SK-N-SH (cell line): Measurements from ENCODE around the gene SLC25A26. TPM values are rescaled to one million over a fixed set of nuclear protein-coding genes. Genes with fewer than 3 reads are reported as not detected.

ENCODE experiments used
- CTCF ChIA-PET: fragments of 300-600, 350-600 bp; formaldehyde crosslinking; extraction: SDS; loops from one replicate; lab custom pipeline; 2021; lab: Yijun Ruan, JAX
- POLR2A ChIA-PET: fragments of 350-600 bp; sonication (Branson Sonifier 250); formaldehyde crosslinking; extraction: SDS; loops from one replicate; lab custom pipeline; 2020; ENCODE audit warnings: antibody characterized with exemption, inconsistent platforms; lab: Yijun Ruan, JAX
- DNase-seq: peaks from one replicate; pipeline ENCODE4 v3.0.0; 2012
- H2AFZ ChIP-seq: fragments of 200-600 bp; sonication (generic); 2 replicates; pipeline ENCODE4 v1.8.1; 2016; ENCODE audit warnings: antibody characterized with exemption, mild to moderate bottlenecking, low read depth
- H3F3A ChIP-seq: fragments of 200-600 bp; sonication (generic); replicated peaks from 2 replicates; pipeline ENCODE3; 2016; ENCODE audit warnings: antibody characterized with exemption, mild to moderate bottlenecking; ENCODE audit not compliant: insufficient read depth
- H3K27ac ChIP-seq, 2 experiments: fragments of 200-500 bp in 1 of 2; fragments of 200-600 bp in 1 of 2; sonication (Bioruptor generic) in 1 of 2; sonication (generic), shearing (Covaris generic) in 1 of 2; 2 replicates each; pipeline versions ENCODE4 v1.5.1 to v1.6.1; 2014 to 2016; ENCODE audit warnings: low read depth in 2 of 2, inconsistent platforms in 1 of 2, low read length in 1 of 2, mild to moderate bottlenecking in 1 of 2, mixed read lengths in 1 of 2
- H3K27me3 ChIP-seq: fragments of 200-600 bp; sonication (generic), shearing (Covaris generic); 2 replicates; pipeline ENCODE4 v1.6.1; 2016; ENCODE audit warnings: mixed run types; ENCODE audit not compliant: insufficient read depth
- H3K36me3 ChIP-seq, 2 experiments: fragments of 200-500 bp in 1 of 2; fragments of 200-600 bp in 1 of 2; sonication (Bioruptor generic) in 1 of 2; sonication (generic) in 1 of 2; replicated peaks in 1 of 2; 2 replicates each; pipeline versions ENCODE3 to v1.5.1; 2014 to 2016; ENCODE audit warnings: low read length in 1 of 2, mild to moderate bottlenecking in 1 of 2; ENCODE audit not compliant: insufficient read depth in 2 of 2, control insufficient read depth in 1 of 2
- H3K4me1 ChIP-seq, 2 experiments: fragments of 200-500 bp in 1 of 2; fragments of 200-600 bp in 1 of 2; sonication (Bioruptor generic) in 1 of 2; sonication (generic), shearing (Covaris generic) in 1 of 2; 2 replicates each; pipeline versions ENCODE4 v1.5.1 to v1.6.1; 2014 to 2016; ENCODE audit warnings: low read depth in 1 of 2, low read length in 1 of 2, mixed run types in 1 of 2; ENCODE audit not compliant: insufficient read depth in 2 of 2, control insufficient read depth in 1 of 2
- H3K4me2 ChIP-seq: fragments of 200-600 bp; sonication (generic), shearing (Covaris generic); 2 replicates; pipeline ENCODE4 v1.6.1; 2017; ENCODE audit warnings: mixed run types
- H3K4me3 ChIP-seq, 2 experiments: fragments of 200-500 bp in 1 of 2; fragments of 200-600 bp in 1 of 2; sonication (Bioruptor generic) in 1 of 2; sonication (generic), shearing (Covaris generic) in 1 of 2; 2 replicates each; pipeline versions ENCODE4 v1.5.1 to v1.8.1; 2014 to 2016; ENCODE audit warnings: low read depth in 2 of 2, inconsistent platforms in 1 of 2, low read length in 1 of 2, mild to moderate bottlenecking in 1 of 2, mixed read lengths in 1 of 2, moderate library complexity in 1 of 2
- H3K79me2 ChIP-seq: fragments of 200-600 bp; sonication (generic); 2 replicates; pipeline ENCODE4 v1.8.1; 2017; ENCODE audit warnings: mild to moderate bottlenecking; ENCODE audit not compliant: insufficient read depth
- H3K9ac ChIP-seq: fragments of 200-600 bp; sonication (generic); 2 replicates; pipeline ENCODE4 v1.6.1; 2017; ENCODE audit warnings: mixed run types
- H3K9me2 ChIP-seq: fragments of 200-600 bp; sonication (generic); 2 replicates; pipeline ENCODE4 v1.6.1; 2017; ENCODE audit warnings: mixed run types
- H3K9me3 ChIP-seq: fragments of 200-600 bp; sonication (generic); 2 replicates; pipeline ENCODE4 v1.6.1; 2017; ENCODE audit warnings: mixed run types, mild to moderate bottlenecking, moderate library complexity
- H4K20me1 ChIP-seq: fragments of 200-600 bp; sonication (generic); 2 replicates; pipeline ENCODE4 v1.6.1; 2017; ENCODE audit warnings: mild to moderate bottlenecking, mixed run types; ENCODE audit not compliant: insufficient read depth
- CTCF ChIP-seq: fragments of 200-600 bp; sonication (generic); IDR thresholded peaks from 2 replicates; pipeline ENCODE4 v1.6.1; 2017; ENCODE audit warnings: antibody characterized with exemption, mild to moderate bottlenecking, moderate library complexity
- FOXJ3 ChIP-seq: sonication (generic); formaldehyde crosslinking; IDR thresholded peaks from 2 replicates; pipeline ENCODE4 v1.5.1; 2020; ENCODE audit warnings: mild to moderate bottlenecking, missing genetic modification reagents
- JUND ChIP-seq: IDR thresholded peaks from 2 replicates; pipeline ENCODE4 v1.4.0; 2012
- POLR2AphosphoS5 ChIP-seq: IDR thresholded peaks from 2 replicates; pipeline ENCODE4 v1.6.1; 2012; ENCODE audit warnings: low read depth, low read length
- RCOR1 ChIP-seq: fragments of 150-350 bp; IDR thresholded peaks from 2 replicates; pipeline ENCODE4 v1.6.1; 2017; ENCODE audit warnings: antibody characterized with exemption, low read length
- USF1 ChIP-seq: IDR thresholded peaks from 2 replicates; pipeline ENCODE4 v1.4.0; 2012; ENCODE audit warnings: low read depth, borderline replicate concordance
- WGBS: methylation state at CpG from one replicate; pipeline ENCODE4 v1.1.6; 2017; ENCODE audit warnings: low lambda C conversion rate; 5-methylcytosine and 5-hydroxymethylcytosine counted together
- polyA plus RNA-seq, 3 experiments: library from polyadenylated mRNA; depleted of rRNA; stranded (reverse); fragments of >200 nt; gene quantifications; 2 replicates each; pipeline ENCODE4 v1.2.3, GENCODE V29; 2012

The SLC25A26 gene
- polyA plus RNA-seq, 1 of the 3 experiments (the other 2 are of a cell fraction), result 31.8 TPM

GRCh38 chr3:66236281-66236680, 15.5 kb downstream of the SLC25A26 start:
- Histone ChIP-seq H3F3A (no peaks in the 10 kb centered on the region), H3K9me2 (no peaks in the 10 kb centered on the region), H3K27me3 (no peaks in the 10 kb centered on the region), H3K9ac (no peak overlapping the region), H3K79me2 (peaks cover 9% of the 10 kb centered on the region; the same call in 1 of the 2 replicates), H3K4me1 (peaks cover 0 to 9% of the 10 kb centered on the region in 2 experiments; a peak in 2 of 4 replicates), H3K4me3 (no peak overlapping the region), H3K36me3 (peaks cover 0 to 16% of the 10 kb centered on the region in 2 experiments), H3K4me2 (no peak overlapping the region), H4K20me1 (no peaks in the 10 kb centered on the region), H2AFZ (no peak overlapping the region), H3K9me3 (no peaks in the 10 kb centered on the region), H3K27ac (no peak overlapping the region)
- CTCF ChIA-PET, result interaction anchor here (0.9 to 2.0 kb wide), 4 partner anchors 9 to 586 kb away, joined by 3 to 11 read pairs (median 3); no protein-coding TSS in a partner anchor
- POLR2A ChIA-PET, result no interaction called here
- WGBS, result 94% methylated on average over 5 of the region's 5 CpGs
- DNase-seq, result no peak
- TF ChIP-seq JUND (no peak), USF1 (no peak), CTCF (peak; percentile 35; the same call in 1 of the 2 replicates)

- ChIA-PET POLR2A (no interaction called here), CTCF (interaction anchor here (1.3 kb wide), 2 partner anchors 10 to 17 kb away, joined by 3 to 8 read pairs; no protein-coding TSS in a partner anchor)
- Histone ChIP-seq H3K36me3 (peaks cover 0 to 16% of the 10 kb centered on the region in 2 experiments), H3F3A (no peaks in the 10 kb centered on the region), H3K27me3 (no peaks in the 10 kb centered on the region), H3K9me2 (no peaks in the 10 kb centered on the region), H2AFZ (no peak overlapping the region), H3K9me3 (no peaks in the 10 kb centered on the region), H3K27ac (no peak overlapping the region), H3K4me3 (no peak overlapping the region), H3K9ac (no peak overlapping the region), H4K20me1 (no peaks in the 10 kb centered on the region), H3K79me2 (peaks cover 6% of the 10 kb centered on the region; the same call in 1 of the 2 replicates), H3K4me2 (no peak overlapping the region), H3K4me1 (peaks cover 0 to 7% of the 10 kb centered on the region in 2 experiments; a peak in 2 of 4 replicates)
- DNase-seq, result no peak
- WGBS, result 93% methylated on average over 3 of the region's 3 CpGs
- no peak for TF ChIP-seq POLR2AphosphoS5
- no peak for TF ChIP-seq FOXJ3 (CRISPR knock-in tag)
- no peak for TF ChIP-seq RCOR1
- TF ChIP-seq USF1, result no peak
These were observed 16.8 kb downstream of the SLC25A26 start for GRCh38 chr3:66237552-66237951.
